Measurements from ENCODE around the gene ZBTB42. TPM values are rescaled to one million over a fixed set of nuclear protein-coding genes. Genes with fewer than 3 reads are reported as not detected.

The ZBTB42 gene
- total and polyA plus RNA-seq, 4 donors, result 1.5 to 9.4 (median 4.9) TPM

- Histone ChIP-seq H3K9ac (ENCODE audit: low read depth in 1 of 2, low read length in 2 of 2) (no peak overlapping the region), H3K27me3 (ENCODE audit: control insufficient read depth in 4 of 4, insufficient read depth in 4 of 4, low read length in 3 of 4) (peaks cover 0 to 2% (median 0%) of the 10 kb centered on the region in 4 donors), H3K4me1 (ENCODE audit: control insufficient read depth in 4 of 4, insufficient read depth in 4 of 4, low read length in 3 of 4) (peaks cover 6 to 17% (median 10%) of the 10 kb centered on the region in 4 donors), H3K27ac (ENCODE audit: low read depth in 1 of 2, low read length in 2 of 2) (no peak overlapping the region), H3K9me3 (ENCODE audit: control insufficient read depth in 4 of 4, low read length in 3 of 4) (no peaks in the 10 kb centered on the region), H3K4me3 (ENCODE audit: low read depth in 1 of 3, low read length in 3 of 3) (no peak overlapping the region), H3K36me3 (ENCODE audit: control insufficient read depth in 4 of 4, insufficient read depth in 3 of 4, low read depth in 1 of 4, low read length in 3 of 4) (no peaks in the 10 kb centered on the region)
- TF ChIP-seq GABPA (IDR thresholded peaks at IDR 0.05 in 1 of 2, conservative IDR thresholded peaks at IDR 0.05 in 1 of 2), result no peak
- TF ChIP-seq, protein P1, sequence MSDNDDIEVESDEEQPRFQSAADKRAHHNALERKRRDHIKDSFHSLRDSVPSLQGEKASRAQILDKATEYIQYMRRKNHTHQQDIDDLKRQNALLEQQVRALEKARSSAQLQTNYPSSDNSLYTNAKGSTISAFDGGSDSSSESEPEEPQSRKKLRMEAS (IDR thresholded peaks at IDR 0.05), result no peak
- TF ChIP-seq YY1 (IDR thresholded peaks at IDR 0.05), result no peak
- no peak for TF ChIP-seq JUND (IDR thresholded peaks at IDR 0.05)
- no peak for DNase-seq (ENCODE audit: low spot score)
- 91% methylated on average over 23 of the region's 23 CpGs for WGBS
These were observed 20.5 kb downstream of the ZBTB42 start for GRCh38 chr14:104821229-104821945.

GRCh38 chr14:104821971-104822608 lies 21.2 kb downstream of the ZBTB42 start:
- peaks cover 6 to 13% (median 8%) of the 10 kb centered on the region in 4 donors for H3K4me1 ChIP-seq (ENCODE audit: control insufficient read depth in 4 of 4, insufficient read depth in 4 of 4, low read length in 3 of 4)
- 91% methylated on average over 27 of the region's 27 CpGs for WGBS
- H3K36me3 ChIP-seq (ENCODE audit: control insufficient read depth in 4 of 4, insufficient read depth in 3 of 4, low read depth in 1 of 4, low read length in 3 of 4), result no peaks in the 10 kb centered on the region
- H3K4me3 ChIP-seq (ENCODE audit: low read depth in 1 of 3, low read length in 3 of 3), result no peak overlapping the region
- no peak overlapping the region for H3K27ac ChIP-seq (ENCODE audit: low read depth in 1 of 2, low read length in 2 of 2)
- H3K27me3 ChIP-seq (ENCODE audit: control insufficient read depth in 4 of 4, insufficient read depth in 4 of 4, low read length in 3 of 4), result peaks cover 0 to 2% (median 0%) of the 10 kb centered on the region in 4 donors
- H3K9ac ChIP-seq (ENCODE audit: low read depth in 1 of 2, low read length in 2 of 2), result no peak overlapping the region
- no peak for DNase-seq (ENCODE audit: low spot score)
- TF ChIP-seq GABPA (IDR thresholded peaks at IDR 0.05 in 1 of 2, conservative IDR thresholded peaks at IDR 0.05 in 1 of 2) (no peak), RAD21 (IDR thresholded peaks at IDR 0.05) (no peak), RXRA (IDR thresholded peaks at IDR 0.05) (no peak), ZBTB33 (IDR thresholded peaks at IDR 0.05) (no peak), TAF1 (conservative IDR thresholded peaks at IDR 0.05) (no peak), HNF4G (IDR thresholded peaks at IDR 0.05) (no peak), ATF3 (IDR thresholded peaks at IDR 0.05) (no peak), EGR1 (IDR thresholded peaks at IDR 0.05; ENCODE audit: low read depth in 2 of 2) (no peak), JUND (IDR thresholded peaks at IDR 0.05) (no peak), SP1 (IDR thresholded peaks at IDR 0.05) (no peak), NR2F2 (IDR thresholded peaks at IDR 0.05) (no peak)
- TF ChIP-seq, protein P2, sequence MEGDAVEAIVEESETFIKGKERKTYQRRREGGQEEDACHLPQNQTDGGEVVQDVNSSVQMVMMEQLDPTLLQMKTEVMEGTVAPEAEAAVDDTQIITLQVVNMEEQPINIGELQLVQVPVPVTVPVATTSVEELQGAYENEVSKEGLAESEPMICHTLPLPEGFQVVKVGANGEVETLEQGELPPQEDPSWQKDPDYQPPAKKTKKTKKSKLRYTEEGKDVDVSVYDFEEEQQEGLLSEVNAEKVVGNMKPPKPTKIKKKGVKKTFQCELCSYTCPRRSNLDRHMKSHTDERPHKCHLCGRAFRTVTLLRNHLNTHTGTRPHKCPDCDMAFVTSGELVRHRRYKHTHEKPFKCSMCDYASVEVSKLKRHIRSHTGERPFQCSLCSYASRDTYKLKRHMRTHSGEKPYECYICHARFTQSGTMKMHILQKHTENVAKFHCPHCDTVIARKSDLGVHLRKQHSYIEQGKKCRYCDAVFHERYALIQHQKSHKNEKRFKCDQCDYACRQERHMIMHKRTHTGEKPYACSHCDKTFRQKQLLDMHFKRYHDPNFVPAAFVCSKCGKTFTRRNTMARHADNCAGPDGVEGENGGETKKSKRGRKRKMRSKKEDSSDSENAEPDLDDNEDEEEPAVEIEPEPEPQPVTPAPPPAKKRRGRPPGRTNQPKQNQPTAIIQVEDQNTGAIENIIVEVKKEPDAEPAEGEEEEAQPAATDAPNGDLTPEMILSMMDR (IDR thresholded peaks at IDR 0.05; ENCODE audit: low read depth, low read length, missing input control), result no peak
- TF ChIP-seq, protein P3, sequence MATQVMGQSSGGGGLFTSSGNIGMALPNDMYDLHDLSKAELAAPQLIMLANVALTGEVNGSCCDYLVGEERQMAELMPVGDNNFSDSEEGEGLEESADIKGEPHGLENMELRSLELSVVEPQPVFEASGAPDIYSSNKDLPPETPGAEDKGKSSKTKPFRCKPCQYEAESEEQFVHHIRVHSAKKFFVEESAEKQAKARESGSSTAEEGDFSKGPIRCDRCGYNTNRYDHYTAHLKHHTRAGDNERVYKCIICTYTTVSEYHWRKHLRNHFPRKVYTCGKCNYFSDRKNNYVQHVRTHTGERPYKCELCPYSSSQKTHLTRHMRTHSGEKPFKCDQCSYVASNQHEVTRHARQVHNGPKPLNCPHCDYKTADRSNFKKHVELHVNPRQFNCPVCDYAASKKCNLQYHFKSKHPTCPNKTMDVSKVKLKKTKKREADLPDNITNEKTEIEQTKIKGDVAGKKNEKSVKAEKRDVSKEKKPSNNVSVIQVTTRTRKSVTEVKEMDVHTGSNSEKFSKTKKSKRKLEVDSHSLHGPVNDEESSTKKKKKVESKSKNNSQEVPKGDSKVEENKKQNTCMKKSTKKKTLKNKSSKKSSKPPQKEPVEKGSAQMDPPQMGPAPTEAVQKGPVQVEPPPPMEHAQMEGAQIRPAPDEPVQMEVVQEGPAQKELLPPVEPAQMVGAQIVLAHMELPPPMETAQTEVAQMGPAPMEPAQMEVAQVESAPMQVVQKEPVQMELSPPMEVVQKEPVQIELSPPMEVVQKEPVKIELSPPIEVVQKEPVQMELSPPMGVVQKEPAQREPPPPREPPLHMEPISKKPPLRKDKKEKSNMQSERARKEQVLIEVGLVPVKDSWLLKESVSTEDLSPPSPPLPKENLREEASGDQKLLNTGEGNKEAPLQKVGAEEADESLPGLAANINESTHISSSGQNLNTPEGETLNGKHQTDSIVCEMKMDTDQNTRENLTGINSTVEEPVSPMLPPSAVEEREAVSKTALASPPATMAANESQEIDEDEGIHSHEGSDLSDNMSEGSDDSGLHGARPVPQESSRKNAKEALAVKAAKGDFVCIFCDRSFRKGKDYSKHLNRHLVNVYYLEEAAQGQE (IDR thresholded peaks at IDR 0.05), result no peak
- H3K9me3 ChIP-seq (ENCODE audit: control insufficient read depth in 4 of 4, low read length in 3 of 4), result no peaks in the 10 kb centered on the region

All from liver (tissue), 9 donors.